Hepatocyte (in vitro differentiated cells): ENCODE data around the gene FMNL2. TPM values are rescaled to one million over a fixed set of nuclear protein-coding genes. Genes with fewer than 3 reads are reported as not detected.

ENCODE experiments used
- DNase-seq: peaks from one replicate; pipeline ENCODE4 v3.0.0-alpha.2; 2016; ENCODE audit warnings: low spot score
- H2AFZ ChIP-seq: fragments of 200-600 bp; sonication (generic); 2 replicates; pipeline ENCODE4 v1.6.0; 2016; ENCODE audit warnings: antibody characterized with exemption, mild to moderate bottlenecking
- H3K27ac ChIP-seq: fragments of 200-600 bp; sonication (generic); 2 replicates; pipeline ENCODE4 v1.5.1; 2016; ENCODE audit warnings: mild to moderate bottlenecking
- H3K27me3 ChIP-seq: fragments of 200-600 bp; sonication (generic); 2 replicates; pipeline ENCODE4 v1.6.1; 2016
- H3K36me3 ChIP-seq: fragments of 200-600 bp; sonication (generic); replicated peaks from 2 replicates; pipeline ENCODE4 v1.5.1; 2016; ENCODE audit warnings: low read depth; ENCODE audit not compliant: insufficient read depth
- H3K4me1 ChIP-seq: fragments of 200-600 bp; sonication (generic); 2 replicates; pipeline ENCODE4 v1.5.1; 2016; ENCODE audit warnings: mild to moderate bottlenecking, moderate library complexity; ENCODE audit not compliant: insufficient read depth
- H3K4me2 ChIP-seq: fragments of 200-600 bp; sonication (generic); 2 replicates; pipeline ENCODE4 v1.6.0; 2016
- H3K4me3 ChIP-seq: fragments of 200-600 bp; sonication (generic); 2 replicates; pipeline ENCODE4 v1.5.1; 2016; ENCODE audit warnings: mild to moderate bottlenecking
- H3K79me2 ChIP-seq: fragments of 200-600 bp; sonication (generic); 2 replicates; pipeline ENCODE4 v1.6.0; 2017; ENCODE audit warnings: mild to moderate bottlenecking
- H3K9me2 ChIP-seq: fragments of 200-600 bp; sonication (generic); replicated peaks from 2 replicates; pipeline ENCODE4 v1.6.0; 2017; ENCODE audit warnings: mild to moderate bottlenecking; ENCODE audit not compliant: insufficient read depth
- H3K9me3 ChIP-seq: fragments of 200-600 bp; sonication (generic); 2 replicates; pipeline ENCODE4 v1.5.1; 2016; ENCODE audit warnings: low read depth, mild to moderate bottlenecking
- H4K20me1 ChIP-seq: fragments of 200-600 bp; sonication (generic); 2 replicates; pipeline ENCODE4 v1.6.0; 2016; ENCODE audit warnings: mild to moderate bottlenecking; ENCODE audit not compliant: insufficient read depth, poor library complexity, severe bottlenecking
- EZH2 ChIP-seq: fragments of 200-600 bp; sonication (generic); IDR thresholded peaks from 2 replicates; pipeline ENCODE4 v1.6.1; 2016; ENCODE audit warnings: antibody characterized with exemption, mild to moderate bottlenecking, borderline replicate concordance
- EZH2phosphoT487 ChIP-seq: fragments of 200-600 bp; sonication (generic); IDR thresholded peaks from one replicate; pipeline ENCODE4 v1.6.1; 2018; ENCODE audit warnings: antibody characterized with exemption, mild to moderate bottlenecking, low read depth, moderate library complexity; ENCODE audit not compliant: unreplicated experiment, severe bottlenecking
- WGBS: methylation state at CpG from one replicate; pipeline ENCODE4 v1.1.6; 2016; ENCODE audit warnings: low lambda C conversion rate; ENCODE audit errors: missing lambda C conversion rate; 5-methylcytosine and 5-hydroxymethylcytosine counted together
- polyA plus RNA-seq: library from polyadenylated mRNA; unstranded; fragments of >200 nt; fragmentation: Nextera tagmentation; extraction: Ambion mirVana; gene quantifications from 2 replicates; pipeline ENCODE4 v1.2.1, GENCODE V29; 2016
- total RNA-seq: library from RNA; depleted of rRNA; stranded (reverse); fragments of >200 nt; gene quantifications from 2 replicates; pipeline ENCODE4 v1.2.3, GENCODE V29; 2014
- TF ChIP-seq, protein P1 (sequence below): fragments of 200-600 bp; sonication (generic); IDR thresholded peaks from 2 replicates; pipeline ENCODE4 v1.5.1; 2016; ENCODE audit warnings: antibody characterized with exemption, mild to moderate bottlenecking; ENCODE audit not compliant: poor library complexity

FMNL2 gene
- total and polyA plus RNA-seq, 2 experiments from 2014 or later: 11.7 to 53.6 TPM

DNA sequence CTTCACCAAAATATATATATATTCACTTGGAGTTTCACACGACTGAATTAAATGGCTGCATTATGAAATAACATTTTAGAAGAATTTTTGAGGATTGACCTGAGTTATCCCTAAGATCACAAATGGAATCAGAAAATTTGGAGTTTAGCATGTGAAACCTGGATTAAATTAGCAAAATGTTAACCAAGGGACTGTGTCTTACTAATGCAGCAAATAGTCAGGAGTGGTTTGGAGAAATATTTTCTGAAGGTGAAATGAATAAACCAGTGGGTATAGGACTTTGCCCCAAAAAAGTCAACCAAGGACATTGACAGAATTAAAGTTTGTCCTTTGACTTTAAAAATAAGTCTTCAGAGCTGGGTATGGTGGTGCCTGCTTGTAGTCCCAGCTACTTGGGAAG is 271.1 kb downstream of the FMNL2 start:
- WGBS: 97% methylated on average over 1 of the region's 1 CpG
- no peaks in the 10 kb centered on the region for H3K9me3 ChIP-seq

DNA sequence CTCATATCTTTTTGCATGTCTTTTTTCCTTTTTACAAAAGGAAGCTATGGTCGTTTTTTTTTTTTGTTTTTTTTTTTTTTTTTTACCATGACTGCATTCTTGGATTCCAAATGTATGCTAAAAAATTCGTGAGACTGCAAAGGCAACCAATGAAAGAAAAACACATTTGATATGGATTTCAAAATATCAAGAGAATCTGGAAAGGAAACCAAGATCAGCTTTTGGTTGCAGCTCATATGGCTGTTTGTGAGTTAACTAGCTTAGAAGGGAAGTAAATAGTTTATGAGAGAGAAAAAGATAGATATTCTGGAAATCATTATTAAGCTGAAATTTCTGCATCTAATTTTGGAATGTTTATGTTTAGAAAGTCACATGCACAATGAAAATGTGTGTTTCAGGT is 272.0 kb downstream of the FMNL2 start:
- H2AFZ ChIP-seq: no peak overlapping the region
- H3K9me2 ChIP-seq: no peaks in the 10 kb centered on the region
- no peak for TF ChIP-seq EZH2phosphoT487
- H3K27me3 ChIP-seq: no peaks in the 10 kb centered on the region
- DNase-seq: no peak
- 83% methylated on average over 2 of the region's 2 CpGs for WGBS
- no peak overlapping the region for H3K27ac ChIP-seq
- H3K36me3 ChIP-seq: no peaks in the 10 kb centered on the region
- no peak overlapping the region for H3K4me2 ChIP-seq
- no peaks in the 10 kb centered on the region for H3K79me2 ChIP-seq
- H3K4me1 ChIP-seq: no peaks in the 10 kb centered on the region
- no peaks in the 10 kb centered on the region for H4K20me1 ChIP-seq
- no peak overlapping the region for H3K4me3 ChIP-seq
- H3K9me3 ChIP-seq: no peaks in the 10 kb centered on the region

More for the DNA sequence above, 271.1 kb downstream of the FMNL2 start:
- Histone ChIP-seq H4K20me1 (no peaks in the 10 kb centered on the region), H3K4me3 (no peak overlapping the region), H2AFZ (no peak overlapping the region), H3K9me2 (no peaks in the 10 kb centered on the region), H3K27ac (no peak overlapping the region), H3K4me2 (no peak overlapping the region), H3K79me2 (no peaks in the 10 kb centered on the region), H3K27me3 (no peaks in the 10 kb centered on the region), H3K36me3 (no peaks in the 10 kb centered on the region), H3K4me1 (no peaks in the 10 kb centered on the region)
- no peak for DNase-seq
- TF ChIP-seq EZH2phosphoT487: no peak
- no peak for TF ChIP-seq EZH2
- TF ChIP-seq, protein P1, sequence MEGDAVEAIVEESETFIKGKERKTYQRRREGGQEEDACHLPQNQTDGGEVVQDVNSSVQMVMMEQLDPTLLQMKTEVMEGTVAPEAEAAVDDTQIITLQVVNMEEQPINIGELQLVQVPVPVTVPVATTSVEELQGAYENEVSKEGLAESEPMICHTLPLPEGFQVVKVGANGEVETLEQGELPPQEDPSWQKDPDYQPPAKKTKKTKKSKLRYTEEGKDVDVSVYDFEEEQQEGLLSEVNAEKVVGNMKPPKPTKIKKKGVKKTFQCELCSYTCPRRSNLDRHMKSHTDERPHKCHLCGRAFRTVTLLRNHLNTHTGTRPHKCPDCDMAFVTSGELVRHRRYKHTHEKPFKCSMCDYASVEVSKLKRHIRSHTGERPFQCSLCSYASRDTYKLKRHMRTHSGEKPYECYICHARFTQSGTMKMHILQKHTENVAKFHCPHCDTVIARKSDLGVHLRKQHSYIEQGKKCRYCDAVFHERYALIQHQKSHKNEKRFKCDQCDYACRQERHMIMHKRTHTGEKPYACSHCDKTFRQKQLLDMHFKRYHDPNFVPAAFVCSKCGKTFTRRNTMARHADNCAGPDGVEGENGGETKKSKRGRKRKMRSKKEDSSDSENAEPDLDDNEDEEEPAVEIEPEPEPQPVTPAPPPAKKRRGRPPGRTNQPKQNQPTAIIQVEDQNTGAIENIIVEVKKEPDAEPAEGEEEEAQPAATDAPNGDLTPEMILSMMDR: no peak

DNA sequence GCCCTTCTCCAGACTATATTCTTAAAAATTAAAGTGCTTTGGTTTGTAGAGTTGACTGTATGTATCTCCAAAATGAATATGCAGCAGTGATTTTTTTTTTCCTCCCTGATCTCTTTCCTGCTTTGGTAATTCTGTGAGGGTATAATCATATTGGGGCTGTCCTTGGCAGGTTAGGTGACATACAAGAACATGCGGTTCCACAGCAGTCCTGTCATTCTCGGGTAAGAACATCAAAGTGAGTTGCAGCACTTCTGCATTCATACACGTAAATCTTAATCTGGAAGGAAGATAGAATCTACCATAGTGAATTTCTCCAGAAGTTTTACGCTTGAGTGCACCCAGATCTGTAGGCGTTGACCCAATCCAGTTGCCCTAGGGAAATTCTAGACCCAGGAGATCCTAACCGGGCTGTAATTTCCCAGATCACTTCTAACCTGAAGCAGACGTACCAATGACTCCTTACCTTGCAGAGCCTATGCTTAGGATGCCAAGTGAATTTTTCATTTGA is 272.9 kb downstream of the FMNL2 start:
- Histone ChIP-seq H3K36me3 (no peaks in the 10 kb centered on the region), H3K4me2 (no peak overlapping the region), H2AFZ (no peak overlapping the region), H3K9me2 (no peaks in the 10 kb centered on the region), H3K9me3 (no peaks in the 10 kb centered on the region), H3K79me2 (no peaks in the 10 kb centered on the region), H3K4me1 (no peaks in the 10 kb centered on the region), H3K27ac (no peak overlapping the region), H3K27me3 (no peaks in the 10 kb centered on the region), H4K20me1 (no peaks in the 10 kb centered on the region), H3K4me3 (no peak overlapping the region)
- TF ChIP-seq EZH2phosphoT487 (no peak), EZH2 (no peak)
- TF ChIP-seq, protein P1: no peak
- 83% methylated on average over 7 of the region's 7 CpGs for WGBS
- no peak for DNase-seq

DNA sequence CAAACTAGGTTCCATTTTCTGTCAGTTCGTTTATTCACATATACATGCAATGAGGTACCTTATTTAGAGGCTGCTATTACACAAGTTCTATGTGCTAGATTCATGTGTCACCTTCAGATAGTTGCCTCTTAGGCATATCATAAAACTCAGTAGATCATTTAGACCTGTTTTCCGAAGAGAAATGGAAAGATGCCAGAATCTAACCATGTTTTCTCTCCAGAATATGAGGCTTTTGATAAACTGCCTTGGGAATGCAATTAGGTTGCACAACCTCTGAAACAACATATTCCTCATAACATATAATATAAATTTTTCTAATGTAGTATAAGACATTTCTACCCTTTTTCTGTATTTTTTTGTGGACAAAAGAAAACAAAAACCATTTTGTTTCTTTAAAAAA is 274.2 kb downstream of the FMNL2 start:
- TF ChIP-seq EZH2 (no peak), EZH2phosphoT487 (no peak)
- TF ChIP-seq, protein P1: no peak
- Histone ChIP-seq H4K20me1 (no peaks in the 10 kb centered on the region), H3K4me1 (no peaks in the 10 kb centered on the region), H3K79me2 (no peaks in the 10 kb centered on the region), H3K9me2 (no peaks in the 10 kb centered on the region), H3K4me2 (no peak overlapping the region), H3K27ac (no peak overlapping the region), H3K36me3 (no peaks in the 10 kb centered on the region), H3K27me3 (no peaks in the 10 kb centered on the region), H3K9me3 (no peaks in the 10 kb centered on the region), H3K4me3 (no peak overlapping the region), H2AFZ (no peak overlapping the region)
- 86% methylated on average over 2 of the region's 2 CpGs for WGBS
- no peak for DNase-seq
